ENCODE measurements around the gene STK32C. TPM values are rescaled to one million over a fixed set of nuclear protein-coding genes. Genes with fewer than 3 reads are reported as not detected.

Gene STK32C
- total RNA-seq, 1 donor from 2014 or later, result 19.6 TPM

GRCh38 chr10:132309879-132310591 is 2.3 kb upstream of the STK32C start:
- Mint-ChIP-seq H3K9me3 (peaks cover 4% of the 10 kb centered on the region), H3K27me3 (ENCODE audit: low read depth) (peaks cover 45% of the 10 kb centered on the region), H3K36me3 (ENCODE audit: low read depth) (peaks cover 13% of the 10 kb centered on the region), H3K4me3 (peak overlapping the region; percentile 81), H3K4me1 (peaks cover 17% of the 10 kb centered on the region), H3K27ac (ENCODE audit: unreplicated experiment) (no peak overlapping the region)
- TF ChIP-seq CTCF (conservative IDR thresholded peaks at IDR 0.05), result no peak
- no peak for DNase-seq (ENCODE audit: low read depth, low spot score)

GRCh38 chr10:132309471-132309865 is 1.7 kb upstream of the STK32C start:
- no peak for TF ChIP-seq CTCF (conservative IDR thresholded peaks at IDR 0.05)
- peaks cover 13% of the 10 kb centered on the region for H3K36me3 Mint-ChIP-seq (ENCODE audit: low read depth)
- peaks cover 4% of the 10 kb centered on the region for H3K9me3 Mint-ChIP-seq
- H3K4me1 Mint-ChIP-seq, result peaks cover 17% of the 10 kb centered on the region
- no peak overlapping the region for H3K27ac Mint-ChIP-seq (ENCODE audit: unreplicated experiment)
- H3K4me3 Mint-ChIP-seq, result peak overlapping the region; percentile 81
- DNase-seq (ENCODE audit: low read depth, low spot score), result no peak
- H3K27me3 Mint-ChIP-seq (ENCODE audit: low read depth), result peaks cover 45% of the 10 kb centered on the region

DNA sequence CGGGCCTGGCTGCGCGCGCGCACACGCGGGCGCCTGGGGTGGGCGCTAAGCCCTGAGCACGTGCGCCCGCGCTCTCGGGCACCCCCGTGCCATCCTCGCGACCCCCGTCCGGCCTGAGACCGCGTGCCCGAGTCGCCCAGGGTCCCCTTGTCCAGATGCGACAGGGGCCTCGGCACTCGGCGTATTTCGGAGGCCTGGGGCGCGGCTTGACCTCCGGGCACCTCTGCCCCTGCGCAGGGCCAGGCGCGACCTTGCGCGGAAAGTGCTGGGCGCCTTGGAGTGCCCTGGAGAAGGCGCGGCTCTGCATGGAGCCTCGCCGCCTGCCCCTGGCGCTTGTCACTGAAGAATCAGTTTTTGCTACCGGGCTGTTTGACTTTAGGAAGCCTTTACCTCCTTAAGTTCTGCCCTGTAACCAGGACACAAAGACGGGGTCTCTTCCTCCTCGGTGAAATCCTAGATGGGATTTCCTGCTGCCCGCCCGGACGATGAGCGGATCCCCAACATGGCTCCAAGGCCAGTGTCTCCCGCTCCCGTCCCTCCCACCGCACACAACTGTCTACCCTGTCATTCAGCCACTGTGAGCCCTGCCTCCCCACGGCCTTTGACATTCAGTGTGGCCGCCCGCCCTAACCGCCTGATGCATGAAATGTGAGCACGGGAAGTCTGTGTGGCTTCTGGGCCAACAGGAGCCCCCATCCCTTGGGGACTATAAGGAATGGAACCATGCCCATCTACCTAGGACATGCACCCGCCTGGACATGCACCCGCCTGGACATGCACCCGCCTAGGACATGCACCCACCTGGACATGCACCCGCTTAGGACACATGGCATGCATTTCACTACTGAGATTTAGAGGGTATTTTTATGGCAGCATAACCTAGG is 1.1 kb upstream of the STK32C start:
- DNase-seq (ENCODE audit: low read depth, low spot score), result peak; percentile 28
- TF ChIP-seq CTCF (conservative IDR thresholded peaks at IDR 0.05), result no peak
- no peak overlapping the region for H3K27ac Mint-ChIP-seq (ENCODE audit: unreplicated experiment)
- H3K4me3 Mint-ChIP-seq, result peak overlapping the region; percentile 81
- H3K4me1 Mint-ChIP-seq, result peaks cover 17% of the 10 kb centered on the region
- peaks cover 46% of the 10 kb centered on the region for H3K27me3 Mint-ChIP-seq (ENCODE audit: low read depth)
- peaks cover 11% of the 10 kb centered on the region for H3K36me3 Mint-ChIP-seq (ENCODE audit: low read depth)
- H3K9me3 Mint-ChIP-seq, result no peaks in the 10 kb centered on the region

DNA sequence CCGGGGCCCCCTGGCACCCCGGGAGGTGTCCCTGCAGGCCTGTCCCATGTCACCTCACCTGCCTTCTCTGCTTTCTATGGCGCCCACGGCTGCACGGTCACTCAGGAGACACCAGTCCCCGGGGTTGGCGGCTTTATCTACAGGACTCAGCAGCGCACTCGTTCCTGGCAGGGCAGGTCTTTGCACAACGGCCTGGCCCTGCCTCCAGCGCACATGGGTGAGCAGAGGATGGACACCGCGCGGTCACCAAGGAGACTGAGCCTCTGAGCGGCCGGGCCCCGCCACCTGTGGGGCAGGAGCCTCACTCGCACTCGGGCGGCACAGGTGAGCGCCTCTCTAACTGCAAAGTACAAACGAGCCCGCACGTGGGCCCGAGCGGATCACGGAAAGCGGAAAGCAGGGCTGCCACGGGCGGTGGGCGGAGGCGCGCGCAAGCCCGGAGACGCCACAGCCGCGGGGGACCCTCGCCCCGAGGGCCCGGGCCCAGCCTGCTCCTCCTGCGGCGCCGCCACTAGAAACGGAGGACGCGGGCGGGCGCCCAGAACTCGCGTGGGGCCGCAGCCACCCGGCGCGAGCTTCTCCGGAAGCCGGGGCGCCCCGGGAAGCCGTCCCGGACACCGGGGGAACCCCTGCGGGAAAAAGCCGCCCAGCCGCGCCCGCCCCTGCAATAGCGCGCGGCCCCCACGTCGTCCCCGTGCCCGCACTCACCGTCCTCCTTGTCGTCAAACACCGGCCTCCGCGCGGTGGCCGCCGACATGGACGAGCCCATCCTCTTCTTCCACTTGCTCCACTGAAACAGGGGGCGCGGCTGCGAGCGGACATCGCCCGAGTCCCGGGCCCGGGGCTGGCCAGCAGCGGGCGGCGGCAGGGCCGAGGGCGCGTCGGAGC is 642 bp downstream of the STK32C start:
- Mint-ChIP-seq H3K9me3 (no peaks in the 10 kb centered on the region), H3K27me3 (ENCODE audit: low read depth) (peaks cover 51% of the 10 kb centered on the region), H3K4me3 (peak overlapping the region; percentile 94), H3K4me1 (peaks cover 17% of the 10 kb centered on the region), H3K27ac (ENCODE audit: unreplicated experiment) (peak overlapping the region; percentile 43), H3K36me3 (ENCODE audit: low read depth) (peaks cover 7% of the 10 kb centered on the region)
- TF ChIP-seq CTCF (conservative IDR thresholded peaks at IDR 0.05), result no peak
- DNase-seq (ENCODE audit: low read depth, low spot score), result no peak

DNA sequence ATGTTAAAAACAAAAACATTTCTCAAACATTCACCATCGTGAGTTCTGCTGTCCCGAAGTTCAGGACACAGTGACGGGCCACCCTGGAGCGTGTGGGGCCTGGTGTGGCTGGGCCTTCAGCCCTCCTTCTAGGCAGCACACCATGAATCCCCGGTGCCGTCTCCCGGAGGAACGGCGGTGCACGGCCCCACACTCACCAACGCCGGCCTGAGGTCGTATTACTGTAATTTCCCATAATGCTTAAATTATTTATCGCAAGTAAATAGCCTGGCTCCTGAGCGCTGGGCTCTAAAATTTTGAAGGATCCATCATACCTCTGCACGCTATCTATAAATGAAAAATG is 1.4 kb downstream of the STK32C start:
- H3K27me3 Mint-ChIP-seq (ENCODE audit: low read depth), result peaks cover 48% of the 10 kb centered on the region
- H3K4me3 Mint-ChIP-seq, result peak overlapping the region; percentile 74
- peaks cover 7% of the 10 kb centered on the region for H3K36me3 Mint-ChIP-seq (ENCODE audit: low read depth)

More for the DNA sequence above, 1.4 kb downstream of the STK32C start:
- H3K9me3 Mint-ChIP-seq, result no peaks in the 10 kb centered on the region
- no peak for DNase-seq (ENCODE audit: low read depth, low spot score)
- H3K27ac Mint-ChIP-seq (ENCODE audit: unreplicated experiment), result no peak overlapping the region
- no peak for TF ChIP-seq CTCF (conservative IDR thresholded peaks at IDR 0.05)
- H3K4me1 Mint-ChIP-seq, result peaks cover 13% of the 10 kb centered on the region

Data from neural crest cell (in vitro differentiated cells).